Right renal cortex interstitium (tissue), 3 donors: ENCODE measurements around the gene PRAMEF7. TPM values are rescaled to one million over a fixed set of nuclear protein-coding genes. Genes with fewer than 3 reads are reported as not detected.
"Not testable (repeated sequence)": the region's sequence is repeated elsewhere in the genome, so short reads cannot be mapped to it uniquely, and the experiment has no call there.

Experiments
- DNase-seq, 3 donors: peaks; one replicate each; pipeline ENCODE4 v3.0.0-alpha.2; 2013; ENCODE audit warnings: low read depth in 3 of 3, low spot score in 2 of 3
- polyA plus RNA-seq, 3 donors: library from polyadenylated mRNA; unstranded; fragments of 120-200 nt; gene quantifications; one replicate each; pipeline ENCODE4 v1.2.1, GENCODE V29; 2013; ENCODE audit not compliant: insufficient read length in 3 of 3

PRAMEF7 gene
- polyA plus RNA-seq, result not detected

- not testable (repeated sequence) for DNase-seq
These were observed at the start of gene PRAMEF7 for GRCh38 chr1:12916310-12916709. PRAMEF7 (plus strand) TSS chr1:12916610; CDS start chr1:12917693, 1,083 bp downstream.

- not testable (repeated sequence) for DNase-seq
These were observed 38.0 kb upstream of the PRAMEF7 start for GRCh38 chr1:12878453-12878852.

GRCh38 chr1:12886101-12886500, 30.3 kb upstream of the PRAMEF7 start, which contains the start of gene PRAMEF4:
PRAMEF4 (minus strand) TSS chr1:12886201; CDS start chr1:12883394, 2,807 bp downstream.
- not testable (repeated sequence) for DNase-seq

- DNase-seq, result not testable (repeated sequence)
These were observed 18.2 kb upstream of the PRAMEF7 start, which contains the start of gene PRAMEF10 for GRCh38 chr1:12898170-12898569. PRAMEF10 (minus strand) TSS chr1:12898270; CDS start chr1:12895847, 2,423 bp downstream.

GRCh38 chr1:12899186-12899585, 17.2 kb upstream of the PRAMEF7 start:
- not testable (repeated sequence) for DNase-seq

GRCh38 chr1:12903793-12904572, 12.4 kb upstream of the PRAMEF7 start:
- DNase-seq, result not testable (repeated sequence)

- DNase-seq, result not testable (repeated sequence)
These were observed 5.3 kb downstream of the PRAMEF7 start for GRCh38 chr1:12921749-12922148.

GRCh38 chr1:12924368-12924767, 8.0 kb downstream of the PRAMEF7 start:
- DNase-seq, result not testable (repeated sequence)

GRCh38 chr1:12947480-12947879, 31.1 kb downstream of the PRAMEF7 start, which contains the start of gene PRAMEF6:
PRAMEF6 (minus strand) TSS chr1:12947580; CDS start chr1:12942518, 5,062 bp downstream.
- not testable (repeated sequence) for DNase-seq

Other genes starting within 250 kb of the PRAMEF7 start
- not detected for gene AADACL3, start 200.5 kb upstream of the PRAMEF7 start, polyA plus RNA-seq
- gene CFAP107, start 170.4 kb upstream of the PRAMEF7 start, polyA plus RNA-seq, result 1 to 10 TPM in 2 of 3 donors, under 1 TPM in 1; 0.82 to 1.5 (median 1.3) TPM
- gene PRAMEF12, start 142.9 kb upstream of the PRAMEF7 start, polyA plus RNA-seq, result not detected
- not detected for gene PRAMEF1, start 125.2 kb upstream of the PRAMEF7 start, polyA plus RNA-seq
- not detected for gene PRAMEF11, start 85.2 kb upstream of the PRAMEF7 start, polyA plus RNA-seq
- under 1 TPM in 2 of 3 donors, not detected in 1; 0.17 to 0.23 TPM for gene HNRNPCL1, start 67.9 kb upstream of the PRAMEF7 start, polyA plus RNA-seq
- not detected for gene PRAMEF2, start 59.5 kb upstream of the PRAMEF7 start, polyA plus RNA-seq
- not detected for gene PRAMEF4, start 30.4 kb upstream of the PRAMEF7 start, polyA plus RNA-seq
- gene PRAMEF10, start 18.3 kb upstream of the PRAMEF7 start, polyA plus RNA-seq, result not detected
- not detected for gene PRAMEF6, start 31.0 kb downstream of the PRAMEF7 start, polyA plus RNA-seq
- gene PRAMEF27, start 140.0 kb downstream of the PRAMEF7 start, polyA plus RNA-seq, result not detected
- not detected for gene HNRNPCL3, start 144.2 kb downstream of the PRAMEF7 start, polyA plus RNA-seq
- not detected for gene PRAMEF25, start 154.2 kb downstream of the PRAMEF7 start, polyA plus RNA-seq
- gene HNRNPCL2, start 200.2 kb downstream of the PRAMEF7 start, polyA plus RNA-seq, result under 1 TPM; 0.31 to 0.46 (median 0.39) TPM
- not detected for gene PRAMEF26, start 239.4 kb downstream of the PRAMEF7 start, polyA plus RNA-seq
- under 1 TPM in 1 of 3 donors, not detected in 2; 0.21 TPM for gene HNRNPCL4, start 249.0 kb downstream of the PRAMEF7 start, polyA plus RNA-seq